ENCODE data around the gene CDK9.
"Not testable (repeated sequence)": the region's sequence is repeated elsewhere in the genome, so short reads cannot be mapped to it uniquely, and the experiment has no call there.

The CDK9 gene

DNA sequence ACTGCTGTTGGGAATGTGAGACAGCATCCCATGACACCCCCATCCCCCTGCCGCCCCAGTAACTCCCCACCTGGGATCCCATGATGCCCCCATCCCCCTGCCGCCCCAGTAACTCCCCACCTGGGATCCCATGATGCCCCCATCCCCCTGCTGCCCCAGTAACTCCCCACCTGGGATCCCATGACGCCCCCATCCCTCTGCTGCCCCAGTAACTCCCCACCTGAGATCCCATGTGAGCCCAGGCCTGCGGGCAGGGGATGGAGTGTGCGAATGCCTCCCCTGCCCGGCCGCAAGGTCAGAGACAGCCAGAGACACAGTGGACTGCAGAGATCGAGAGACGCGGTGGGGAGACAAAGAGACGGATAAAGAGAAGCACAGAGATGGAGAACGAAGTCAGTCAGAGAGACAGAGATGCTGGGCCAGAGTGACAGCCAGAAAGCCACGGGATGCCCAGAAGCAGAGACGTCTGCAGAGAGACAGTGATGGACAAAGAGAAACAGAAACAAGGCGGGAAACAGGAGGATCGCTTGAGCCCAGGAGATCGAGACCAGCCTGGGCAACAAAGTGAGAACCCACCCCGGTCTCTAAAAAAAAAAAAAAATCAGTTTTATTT lies 8.4 kb upstream of the CDK9 start:
- no peak for DNase-seq (ENCODE audit: low read depth, low spot score)
- peak overlapping the region; percentile 79 for H3K4me3 ChIP-seq (ENCODE audit: low read length)

DNA sequence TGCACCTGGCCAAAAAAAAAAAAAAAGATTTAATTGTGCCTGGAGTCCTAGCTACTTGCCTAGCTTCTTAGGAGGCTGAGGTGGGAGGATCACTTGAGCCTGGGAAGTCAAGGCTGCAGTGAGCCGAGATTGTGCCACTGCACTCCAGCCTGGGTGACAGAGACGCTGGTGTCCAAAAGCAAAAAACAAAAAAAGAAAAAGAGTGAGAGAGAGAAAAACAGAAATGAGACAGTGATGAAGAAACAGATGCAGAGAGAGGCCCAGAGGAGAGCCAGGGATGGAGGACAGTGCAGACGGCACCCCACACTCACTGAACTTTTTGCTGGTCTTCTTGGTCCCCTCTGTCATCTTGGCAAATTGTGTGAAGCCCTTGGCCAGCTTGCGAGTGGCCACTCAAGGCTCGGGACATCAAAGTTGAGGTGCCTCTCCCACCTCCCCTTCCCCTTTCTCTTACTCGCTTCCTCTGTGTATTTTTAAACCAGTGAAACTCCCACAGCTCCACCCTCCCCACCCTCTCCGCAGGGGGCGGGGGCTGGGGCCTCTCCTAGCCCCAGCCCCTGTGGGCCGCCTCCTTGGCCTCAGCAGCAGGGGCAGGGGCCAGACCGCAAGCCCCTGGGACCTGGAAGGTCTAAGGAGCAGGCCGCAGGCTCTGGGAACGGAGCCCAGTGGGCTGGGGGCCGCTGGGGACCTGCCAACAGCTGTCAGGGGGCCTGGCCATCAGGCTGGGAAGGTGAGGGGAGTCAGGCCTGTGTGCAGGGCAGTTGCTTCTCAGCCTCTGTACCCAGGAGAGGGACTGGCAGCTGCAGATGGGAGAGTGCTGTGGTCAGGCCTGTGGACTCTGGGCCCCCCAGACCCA lies 7.3 kb upstream of the CDK9 start, which contains the start of gene SH2D3C:
Gene SH2D3C (minus strand): TSS at position 387 of the 856 bp plus-strand sequence. CDS start 39 bp downstream, at position 348.
- H3K4me3 ChIP-seq (ENCODE audit: low read length) = peak within 1 kb of the TSS; percentile 79
- no peak for DNase-seq (ENCODE audit: low read depth, low spot score)

DNA sequence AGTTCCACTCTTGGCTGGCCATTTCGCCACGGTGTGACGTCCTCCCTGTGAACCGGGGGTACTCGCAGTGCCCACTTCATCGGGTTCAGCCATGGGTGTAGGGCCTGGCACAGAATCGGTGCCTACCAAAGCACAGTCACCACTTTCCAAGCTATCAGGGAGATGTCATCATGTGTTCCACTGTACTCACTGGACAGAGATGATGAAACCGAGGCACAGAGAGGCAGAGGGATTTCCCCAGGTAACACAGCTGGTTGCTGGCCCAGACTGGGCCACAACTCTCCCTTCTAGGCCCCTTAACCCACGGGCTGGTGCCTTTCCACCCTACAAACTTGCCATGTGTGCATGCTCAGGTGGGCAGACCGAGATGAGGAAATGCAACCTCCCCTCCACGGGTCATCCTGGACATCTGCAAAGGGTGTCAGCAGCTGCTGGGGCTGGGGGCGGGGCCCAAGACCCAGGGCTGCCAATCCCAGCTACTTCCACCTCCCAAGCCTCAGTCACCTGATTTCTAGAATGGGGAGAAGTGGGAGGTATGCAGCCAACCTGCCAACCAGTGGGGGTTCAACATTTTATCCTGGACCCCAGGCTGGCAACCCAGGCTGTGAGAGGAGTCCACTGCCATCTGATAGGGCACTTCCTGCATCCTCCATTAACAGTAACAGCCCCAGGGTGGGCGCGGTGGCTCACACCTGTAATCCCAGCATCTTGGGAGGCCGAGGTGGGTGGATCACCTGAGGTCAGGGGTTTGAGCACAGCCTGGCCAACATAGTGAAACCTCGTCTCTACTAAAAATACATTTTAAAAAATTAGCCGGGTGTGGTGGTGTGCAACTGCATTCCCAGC lies 6.5 kb upstream of the CDK9 start:
- H3K4me3 ChIP-seq (ENCODE audit: low read length) = peak overlapping the region; percentile 79
- DNase-seq (ENCODE audit: low read depth, low spot score) = no peak

DNA sequence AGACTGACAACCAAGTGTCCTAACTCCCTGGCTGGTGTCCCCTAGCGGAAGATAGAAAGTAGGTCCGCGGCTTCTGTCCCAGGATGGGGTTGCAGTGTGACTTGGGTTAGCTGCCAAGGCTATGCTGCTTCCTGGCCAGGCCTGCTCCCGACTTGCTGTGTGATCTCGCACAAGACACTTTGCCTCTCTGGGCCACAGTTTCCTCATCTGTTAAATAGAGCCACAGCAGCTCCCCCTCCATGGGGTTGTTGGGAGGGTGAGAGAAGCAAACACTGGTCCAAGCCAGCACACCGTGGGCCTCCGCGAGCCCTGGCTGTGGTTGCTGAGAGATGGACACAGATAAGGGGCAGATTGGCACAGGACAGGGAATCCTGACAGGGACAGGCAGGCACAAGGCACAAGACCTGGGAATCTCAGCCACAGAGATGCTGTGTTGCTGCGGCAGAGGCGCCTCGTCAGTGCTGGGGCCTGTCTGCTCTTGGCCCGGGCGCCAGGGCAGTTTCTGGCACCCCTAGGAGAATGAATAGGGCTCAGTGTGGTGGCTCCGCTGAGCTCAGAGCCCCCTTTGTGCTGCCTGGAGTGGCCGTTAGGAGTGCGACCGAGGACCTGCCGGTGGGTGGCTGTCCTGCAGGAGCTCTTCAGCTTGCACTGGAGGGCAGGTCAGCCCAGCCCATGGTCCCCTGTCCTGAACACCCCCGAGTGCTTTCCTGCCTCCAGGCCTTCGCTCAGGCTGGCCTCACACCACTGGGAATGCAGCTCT lies 5.5 kb upstream of the CDK9 start:
- DNase-seq (ENCODE audit: low read depth, low spot score) = no peak
- no peak overlapping the region for H3K4me3 ChIP-seq (ENCODE audit: low read length)

DNA sequence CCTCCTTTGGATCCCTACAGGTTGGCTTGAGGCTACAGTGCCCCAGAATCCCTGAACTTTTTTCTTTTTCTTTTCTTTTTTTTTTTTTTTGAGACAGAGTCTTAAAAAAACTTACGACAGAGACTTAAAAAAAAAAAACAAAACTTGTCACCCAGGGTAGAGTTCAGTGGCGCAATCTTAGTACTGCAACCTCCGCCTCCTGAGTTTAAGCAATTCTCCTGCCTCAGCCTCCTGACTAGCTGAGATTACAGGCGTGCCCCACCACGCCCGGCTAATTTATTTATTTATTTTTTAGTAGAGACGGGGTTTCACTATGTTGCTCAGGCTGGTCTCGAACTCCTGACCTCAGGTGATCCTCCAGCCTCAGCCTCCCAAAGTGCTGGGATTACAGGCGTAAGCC lies 4.9 kb upstream of the CDK9 start:
- not testable (repeated sequence) for H3K4me3 ChIP-seq (ENCODE audit: low read length); DNase-seq (ENCODE audit: low read depth, low spot score)

DNA sequence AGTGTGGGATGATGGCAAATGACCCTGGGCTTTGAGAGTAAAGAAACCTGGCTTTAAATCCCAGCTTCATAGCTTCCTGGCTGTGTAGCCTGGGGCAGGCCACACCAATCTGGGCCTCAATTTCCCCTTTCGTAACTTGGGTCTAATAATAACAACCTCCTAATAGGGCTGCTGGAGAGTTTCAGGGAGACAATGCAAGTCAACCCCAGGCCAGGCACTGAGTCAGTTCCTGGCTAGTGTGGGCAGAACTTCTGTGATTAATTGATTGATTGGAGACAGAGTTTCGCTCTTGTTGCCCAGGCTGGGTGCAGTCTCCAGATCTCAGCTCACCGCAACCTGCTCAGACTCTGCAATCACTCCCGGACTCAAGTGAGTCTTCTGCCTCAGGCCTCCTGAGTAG lies 4.0 kb upstream of the CDK9 start:
- DNase-seq (ENCODE audit: low read depth, low spot score) = no peak
- no peak overlapping the region for H3K4me3 ChIP-seq (ENCODE audit: low read length)

DNA sequence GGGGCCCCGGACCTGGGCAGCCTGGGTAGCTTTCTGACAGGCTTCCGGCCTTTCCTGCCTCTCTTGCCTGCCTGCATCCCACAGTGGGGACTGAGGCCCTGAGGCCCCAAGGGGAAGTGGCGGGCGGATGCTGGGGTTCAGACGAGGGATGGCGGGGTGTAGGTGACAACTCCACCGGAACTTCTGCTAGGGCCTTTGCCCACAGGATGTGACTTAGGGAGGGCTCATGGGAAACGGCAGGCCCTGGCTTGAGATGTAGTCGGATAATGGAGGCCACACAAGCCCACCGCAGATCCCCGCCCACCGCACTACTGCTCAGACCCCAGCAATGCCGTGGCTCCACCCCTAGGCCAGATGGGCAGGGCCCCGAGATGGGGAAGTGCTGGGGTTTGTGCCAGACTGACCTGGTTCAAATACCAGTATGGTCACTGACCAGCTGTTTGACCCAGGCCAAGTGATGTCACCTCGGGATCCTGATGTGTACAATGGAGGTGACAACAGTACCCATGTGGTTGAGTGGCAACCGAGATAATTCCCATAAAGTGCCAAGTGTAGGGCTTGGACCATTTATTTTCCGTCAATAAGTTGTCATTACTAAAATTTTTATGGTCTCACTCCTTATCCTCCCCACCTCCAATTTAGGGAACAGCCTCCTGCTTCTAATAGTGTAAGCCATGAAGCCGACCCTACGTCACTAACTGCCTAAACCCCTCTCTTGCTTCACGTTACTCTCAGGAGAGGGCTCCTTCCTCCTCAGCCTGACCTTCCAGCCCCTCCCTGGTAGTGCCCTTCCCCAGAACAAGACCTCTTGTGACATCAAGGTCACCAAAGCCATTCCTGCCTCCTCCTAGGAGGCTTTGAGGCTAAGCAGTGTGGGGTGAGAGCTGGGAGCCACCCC lies 2.5 kb upstream of the CDK9 start:
- H3K4me3 ChIP-seq (ENCODE audit: low read length) = peak overlapping the region; percentile 40
- peak; percentile 89 for DNase-seq (ENCODE audit: low read depth, low spot score)

DNA sequence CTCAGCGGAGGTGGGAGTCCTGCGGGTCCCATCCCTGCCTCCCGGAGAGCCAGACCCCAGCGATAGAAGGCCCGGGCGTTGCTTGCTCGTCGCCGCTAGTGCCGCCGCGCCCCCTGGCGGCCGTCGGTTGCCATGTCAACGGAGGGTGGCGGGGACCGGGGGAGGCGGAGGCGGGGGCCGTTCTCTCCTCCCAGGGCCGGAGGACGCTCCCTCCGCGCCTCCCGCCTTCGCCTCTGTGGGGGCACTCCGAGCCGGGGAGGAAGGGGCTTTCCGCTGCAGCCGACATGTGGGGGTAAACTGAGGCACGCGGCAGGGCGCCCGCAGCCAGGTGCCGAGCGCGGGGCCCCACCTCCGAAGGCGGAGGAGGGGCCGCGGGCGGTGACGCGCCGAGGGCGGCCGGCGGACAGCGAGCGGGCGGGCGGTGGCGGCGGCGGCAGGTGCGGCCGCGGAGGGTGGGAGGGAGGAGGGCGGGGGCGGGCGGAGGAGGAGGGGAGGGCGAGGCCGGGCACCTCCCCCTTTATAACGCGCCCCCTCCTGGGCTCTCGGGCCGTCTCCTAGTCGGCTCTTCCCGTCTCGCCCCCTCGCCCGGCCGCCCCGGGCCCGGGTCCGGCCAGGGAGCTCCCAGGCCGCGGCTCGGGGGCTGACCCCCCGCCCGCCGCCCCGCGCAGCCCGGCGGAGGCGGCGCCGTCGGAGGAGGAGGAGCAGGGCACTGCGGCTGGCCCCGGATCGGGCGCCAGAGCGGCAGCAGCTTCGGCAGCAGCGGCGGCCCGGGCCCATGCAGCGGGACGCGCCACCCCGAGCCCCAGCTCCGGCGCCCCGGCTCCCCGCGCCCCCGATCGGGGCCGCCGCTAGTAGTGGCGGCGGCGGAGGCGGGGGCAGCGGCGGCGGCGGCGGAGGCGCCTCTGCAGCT lies 556 bp upstream of the CDK9 start:
- H3K4me3 ChIP-seq (ENCODE audit: low read length) = peak overlapping the region; percentile 51
- peak; percentile 74 for DNase-seq (ENCODE audit: low read depth, low spot score)

DNA sequence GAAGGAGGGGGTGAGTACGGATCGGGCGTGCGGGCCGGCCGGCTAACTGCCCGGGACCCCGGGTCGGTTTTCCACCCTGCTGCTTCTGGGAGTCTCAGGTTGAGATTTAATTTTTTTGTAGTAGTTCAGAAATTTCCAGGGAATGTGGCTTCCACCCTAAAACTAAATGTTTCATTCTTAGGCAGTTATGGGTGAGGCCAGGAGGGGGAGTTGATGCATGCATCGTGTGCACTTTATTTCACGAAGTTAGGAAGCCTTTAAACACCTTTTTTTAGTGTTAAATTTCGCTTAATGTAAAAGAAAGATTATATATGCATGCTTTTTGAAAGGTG lies 905 bp downstream of the CDK9 start:
- H3K4me3 ChIP-seq (ENCODE audit: low read length) = peak overlapping the region; percentile 79
- no peak for DNase-seq (ENCODE audit: low read depth, low spot score)

DNA sequence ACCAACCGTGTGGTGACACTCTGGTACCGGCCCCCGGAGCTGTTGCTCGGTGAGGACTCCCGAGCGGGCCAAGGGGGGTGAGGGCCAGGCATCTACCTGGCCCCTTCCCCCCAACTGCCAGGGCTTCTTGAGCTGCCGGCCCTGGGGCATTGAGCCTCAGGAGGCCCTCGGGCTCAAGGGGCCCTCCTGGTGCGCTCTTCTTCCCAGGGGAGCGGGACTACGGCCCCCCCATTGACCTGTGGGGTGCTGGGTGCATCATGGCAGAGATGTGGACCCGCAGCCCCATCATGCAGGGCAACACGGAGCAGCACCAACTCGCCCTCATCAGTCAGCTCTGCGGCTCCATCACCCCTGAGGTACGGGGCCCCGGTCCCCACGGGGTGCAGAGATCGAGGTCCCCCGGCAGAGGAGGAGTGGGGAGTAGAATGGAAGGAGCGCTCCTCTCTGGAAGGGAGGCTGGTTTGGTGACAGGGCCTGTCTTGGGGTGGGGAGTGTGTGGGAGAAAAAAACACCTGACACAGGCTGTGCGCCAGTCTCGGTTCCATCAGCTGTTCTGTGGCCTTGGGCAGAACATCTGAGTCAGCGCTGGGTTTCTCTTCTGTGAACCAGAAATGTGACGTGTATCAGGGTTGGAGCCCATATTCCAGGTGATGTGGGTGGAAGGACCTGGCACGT lies 2.6 kb downstream of the CDK9 start:
- no peak for DNase-seq (ENCODE audit: low read depth, low spot score)
- no peak overlapping the region for H3K4me3 ChIP-seq (ENCODE audit: low read length)

DNA sequence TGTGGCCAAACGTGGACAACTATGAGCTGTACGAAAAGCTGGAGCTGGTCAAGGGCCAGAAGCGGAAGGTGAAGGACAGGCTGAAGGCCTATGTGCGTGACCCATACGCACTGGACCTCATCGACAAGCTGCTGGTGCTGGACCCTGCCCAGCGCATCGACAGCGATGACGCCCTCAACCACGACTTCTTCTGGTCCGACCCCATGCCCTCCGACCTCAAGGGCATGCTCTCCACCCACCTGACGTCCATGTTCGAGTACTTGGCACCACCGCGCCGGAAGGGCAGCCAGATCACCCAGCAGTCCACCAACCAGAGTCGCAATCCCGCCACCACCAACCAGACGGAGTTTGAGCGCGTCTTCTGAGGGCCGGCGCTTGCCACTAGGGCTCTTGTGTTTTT lies 3.3 kb downstream of the CDK9 start:
- no peak overlapping the region for H3K4me3 ChIP-seq (ENCODE audit: low read length)
- no peak for DNase-seq (ENCODE audit: low read depth, low spot score)

DNA sequence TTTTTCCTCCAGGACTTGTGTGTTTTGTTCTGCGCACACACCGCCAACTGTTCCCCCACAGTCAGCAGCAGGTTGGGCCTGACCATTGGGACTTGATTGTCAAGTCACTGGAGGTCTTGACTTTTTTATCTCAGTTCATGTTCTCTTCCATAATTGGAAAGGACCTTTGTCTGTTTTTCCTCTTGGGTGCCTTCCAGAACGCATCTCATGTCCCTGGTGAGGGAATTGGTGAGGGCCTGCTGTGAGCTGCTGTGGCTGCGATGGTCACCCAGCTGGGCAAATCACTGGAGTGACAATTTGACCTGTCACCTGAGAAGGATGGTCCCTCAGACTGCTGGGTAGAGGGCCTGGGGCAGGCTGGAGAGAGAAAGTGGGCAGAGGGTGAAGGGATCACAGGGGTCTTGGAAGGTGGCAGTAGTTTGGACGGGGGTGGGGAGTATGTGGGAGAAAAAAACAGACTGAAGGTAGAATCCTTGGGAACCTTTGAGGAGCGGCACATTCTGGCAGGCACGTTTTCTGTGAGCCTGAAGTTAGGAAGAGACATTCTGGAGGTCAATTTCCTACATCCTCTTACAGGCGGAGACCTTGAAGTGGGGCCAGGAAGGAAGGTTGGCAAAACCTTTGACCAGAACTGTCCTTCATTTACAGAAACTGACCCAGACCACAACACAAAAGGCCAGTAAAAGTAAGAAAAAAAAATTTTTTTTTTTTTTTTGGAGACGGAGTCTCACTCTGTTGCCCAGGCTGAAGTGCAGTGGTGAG lies 4.4 kb downstream of the CDK9 start:
- no peak for DNase-seq (ENCODE audit: low read depth, low spot score)

DNA sequence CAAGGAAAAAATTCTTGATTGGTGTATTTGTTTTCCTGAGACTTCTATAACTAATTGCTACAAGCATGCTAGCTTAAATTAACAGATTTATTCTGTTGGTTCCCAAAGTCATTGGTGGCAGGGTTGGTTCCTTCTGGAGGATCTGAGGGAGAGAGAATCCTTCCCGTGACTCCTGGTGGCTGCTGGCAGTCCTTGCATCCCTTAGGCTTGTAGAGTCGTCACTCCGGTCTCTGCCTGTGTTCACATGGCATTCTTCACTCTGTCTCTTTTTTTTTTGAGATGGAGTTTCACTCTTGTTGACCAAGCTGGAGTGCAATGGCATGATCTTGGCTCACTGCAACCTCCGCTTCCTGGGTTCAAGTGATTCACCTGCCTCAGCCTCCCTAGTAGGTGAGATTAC lies 5.3 kb downstream of the CDK9 start:
- H3K4me3 ChIP-seq (ENCODE audit: low read length) = no peak overlapping the region
- DNase-seq (ENCODE audit: low read depth, low spot score) = no peak

More for the DNA sequence above, 4.4 kb downstream of the CDK9 start:
- H3K4me3 ChIP-seq (ENCODE audit: low read length) = no peak overlapping the region

DNA sequence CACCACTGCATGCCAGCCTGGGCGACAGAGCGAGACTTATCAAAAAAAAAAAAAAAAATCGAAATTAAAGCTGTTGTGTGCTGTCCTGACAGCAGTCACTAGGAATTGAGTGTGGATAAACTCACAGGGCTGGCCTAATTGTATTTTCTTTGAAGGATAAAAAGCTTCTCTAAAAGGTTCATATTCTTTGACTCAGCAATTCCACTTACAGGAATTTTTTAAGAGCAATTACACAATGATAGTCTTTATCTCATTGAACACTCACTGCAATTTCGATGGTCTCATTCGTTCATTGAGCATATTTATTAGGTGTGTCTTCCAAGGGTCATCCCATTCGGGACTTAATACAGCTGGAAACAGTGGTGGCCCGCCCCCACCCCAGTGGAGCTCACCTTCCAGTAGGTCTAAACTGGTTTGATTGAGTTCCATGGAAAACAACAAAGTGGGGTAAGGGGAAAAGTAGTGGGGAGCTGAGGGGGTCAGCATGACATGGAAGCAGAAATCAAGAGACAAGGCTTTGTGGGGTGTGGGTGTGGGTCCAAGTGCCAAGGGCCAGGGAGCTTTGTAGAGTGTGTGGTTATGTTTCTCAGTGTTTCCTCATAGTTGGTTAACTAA lies 6.7 kb downstream of the CDK9 start:
- DNase-seq (ENCODE audit: low read depth, low spot score) = no peak
- no peak overlapping the region for H3K4me3 ChIP-seq (ENCODE audit: low read length)

DNA sequence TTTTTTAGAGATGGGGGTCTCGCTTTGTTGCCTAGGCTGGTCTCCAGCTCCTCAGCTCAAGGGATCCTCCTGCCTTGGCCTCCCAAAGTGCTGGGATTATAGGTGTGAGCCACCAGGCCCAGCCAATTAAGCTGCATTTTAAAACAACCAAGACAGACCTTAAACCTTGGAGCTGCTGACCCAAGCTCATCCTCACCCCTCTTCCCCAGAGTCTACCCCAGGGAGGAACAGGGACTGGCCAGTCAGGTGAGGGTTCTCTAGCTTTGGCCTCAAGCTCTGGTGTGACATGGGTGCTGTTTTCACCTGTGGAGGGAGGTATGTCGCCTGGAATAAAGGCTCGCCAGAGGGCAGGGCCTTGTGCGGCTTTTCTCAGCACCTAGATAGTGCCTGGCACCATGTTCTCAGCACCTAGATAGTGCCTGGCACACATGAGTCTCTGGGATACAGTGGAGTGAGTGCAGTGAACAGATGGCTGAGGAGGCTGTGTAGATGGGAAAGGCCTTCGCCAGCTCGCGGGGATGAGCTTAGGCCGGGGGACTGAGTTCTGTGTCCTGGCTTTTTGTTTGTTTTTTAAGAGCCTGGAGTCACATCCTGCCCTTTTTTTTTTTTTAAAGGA lies 7.4 kb downstream of the CDK9 start:
- H3K4me3 ChIP-seq (ENCODE audit: low read length) = no peak overlapping the region
- no peak for DNase-seq (ENCODE audit: low read depth, low spot score)
